ENCODE measurements around the gene PXMP4. TPM values are rescaled to one million over a fixed set of nuclear protein-coding genes. Genes with fewer than 3 reads are reported as not detected.

The PXMP4 gene
- total and polyA plus RNA-seq, 9 of the 15 experiments (the other 6 are each of a cell fraction or from before 2014, with no cell fraction given) = 4.8 to 29.1 (median 6.8) TPM

- peak; percentile 57; the same call in 1 of the 2 replicates for TF ChIP-seq GATA2 (CRISPR knock-in tag; IDR thresholded peaks at IDR 0.05)
- peak; percentile 80 for TF ChIP-seq MYC (IDR thresholded peaks at IDR 0.05; ENCODE audit: low read depth, low read length)
- no peak for TF ChIP-seq MYC (CRISPR knock-in tag; IDR thresholded peaks at IDR 0.05; ENCODE audit: borderline replicate concordance, low read depth)
- peak; percentile 45; the same call in 1 of the 2 replicates for TF ChIP-seq SOX6 (IDR thresholded peaks at IDR 0.05)
- TF ChIP-seq SMARCE1 (IDR thresholded peaks at IDR 0.05) = no peak
- peak; percentile 56; the same call in 1 of the 2 replicates for TF ChIP-seq DPF2 (IDR thresholded peaks at IDR 0.05)
- TF ChIP-seq ID3 (CRISPR knock-in tag; IDR thresholded peaks at IDR 0.05) = no peak
- no peak for TF ChIP-seq ID3 (tag; IDR thresholded peaks at IDR 0.05)
- TF ChIP-seq KLF10 (CRISPR knock-in tag; IDR thresholded peaks at IDR 0.05) = no peak
- no peak for TF ChIP-seq RBM15 (IDR thresholded peaks at IDR 0.05; ENCODE audit: insufficient read depth, low read length)
- 0 out of 2 replicates have a peak, but pooled peaks have one; percentile 7 for TF ChIP-seq ETS1 (conservative IDR thresholded peaks at IDR 0.05; ENCODE audit: control insufficient read depth, low read depth, low read length)
- TF ChIP-seq, protein P1, sequence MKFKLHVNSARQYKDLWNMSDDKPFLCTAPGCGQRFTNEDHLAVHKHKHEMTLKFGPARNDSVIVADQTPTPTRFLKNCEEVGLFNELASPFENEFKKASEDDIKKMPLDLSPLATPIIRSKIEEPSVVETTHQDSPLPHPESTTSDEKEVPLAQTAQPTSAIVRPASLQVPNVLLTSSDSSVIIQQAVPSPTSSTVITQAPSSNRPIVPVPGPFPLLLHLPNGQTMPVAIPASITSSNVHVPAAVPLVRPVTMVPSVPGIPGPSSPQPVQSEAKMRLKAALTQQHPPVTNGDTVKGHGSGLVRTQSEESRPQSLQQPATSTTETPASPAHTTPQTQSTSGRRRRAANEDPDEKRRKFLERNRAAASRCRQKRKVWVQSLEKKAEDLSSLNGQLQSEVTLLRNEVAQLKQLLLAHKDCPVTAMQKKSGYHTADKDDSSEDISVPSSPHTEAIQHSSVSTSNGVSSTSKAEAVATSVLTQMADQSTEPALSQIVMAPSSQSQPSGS (CRISPR knock-in tag; IDR thresholded peaks at IDR 0.05) = no peak
- TF ChIP-seq, protein P2, sequence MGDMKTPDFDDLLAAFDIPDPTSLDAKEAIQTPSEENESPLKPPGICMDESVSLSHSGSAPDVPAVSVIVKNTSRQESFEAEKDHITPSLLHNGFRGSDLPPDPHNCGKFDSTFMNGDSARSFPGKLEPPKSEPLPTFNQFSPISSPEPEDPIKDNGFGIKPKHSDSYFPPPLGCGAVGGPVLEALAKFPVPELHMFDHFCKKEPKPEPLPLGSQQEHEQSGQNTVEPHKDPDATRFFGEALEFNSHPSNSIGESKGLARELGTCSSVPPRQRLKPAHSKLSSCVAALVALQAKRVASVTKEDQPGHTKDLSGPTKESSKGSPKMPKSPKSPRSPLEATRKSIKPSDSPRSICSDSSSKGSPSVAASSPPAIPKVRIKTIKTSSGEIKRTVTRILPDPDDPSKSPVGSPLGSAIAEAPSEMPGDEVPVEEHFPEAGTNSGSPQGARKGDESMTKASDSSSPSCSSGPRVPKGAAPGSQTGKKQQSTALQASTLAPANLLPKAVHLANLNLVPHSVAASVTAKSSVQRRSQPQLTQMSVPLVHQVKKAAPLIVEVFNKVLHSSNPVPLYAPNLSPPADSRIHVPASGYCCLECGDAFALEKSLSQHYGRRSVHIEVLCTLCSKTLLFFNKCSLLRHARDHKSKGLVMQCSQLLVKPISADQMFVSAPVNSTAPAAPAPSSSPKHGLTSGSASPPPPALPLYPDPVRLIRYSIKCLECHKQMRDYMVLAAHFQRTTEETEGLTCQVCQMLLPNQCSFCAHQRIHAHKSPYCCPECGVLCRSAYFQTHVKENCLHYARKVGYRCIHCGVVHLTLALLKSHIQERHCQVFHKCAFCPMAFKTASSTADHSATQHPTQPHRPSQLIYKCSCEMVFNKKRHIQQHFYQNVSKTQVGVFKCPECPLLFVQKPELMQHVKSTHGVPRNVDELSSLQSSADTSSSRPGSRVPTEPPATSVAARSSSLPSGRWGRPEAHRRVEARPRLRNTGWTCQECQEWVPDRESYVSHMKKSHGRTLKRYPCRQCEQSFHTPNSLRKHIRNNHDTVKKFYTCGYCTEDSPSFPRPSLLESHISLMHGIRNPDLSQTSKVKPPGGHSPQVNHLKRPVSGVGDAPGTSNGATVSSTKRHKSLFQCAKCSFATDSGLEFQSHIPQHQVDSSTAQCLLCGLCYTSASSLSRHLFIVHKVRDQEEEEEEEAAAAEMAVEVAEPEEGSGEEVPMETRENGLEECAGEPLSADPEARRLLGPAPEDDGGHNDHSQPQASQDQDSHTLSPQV (IDR thresholded peaks at IDR 0.05) = no peak
- no peak for TF ChIP-seq FOXM1 (IDR thresholded peaks at IDR 0.05; ENCODE audit: low read depth)
- TF ChIP-seq FOXM1 (CRISPR knock-in tag; IDR thresholded peaks at IDR 0.05; ENCODE audit: low read depth) = no peak
- TF ChIP-seq ILF3 (IDR thresholded peaks at IDR 0.05; ENCODE audit: borderline replicate concordance) = no peak
These were observed 53.5 kb downstream of the PXMP4 start, which contains the start of gene ACTL10 (continued) for GRCh38 chr20:33666293-33667244.
